Epithelial cell of proximal tubule (primary cell): ENCODE results near the gene NMS. TPM values are rescaled to one million over a fixed set of nuclear protein-coding genes. Genes with fewer than 3 reads are reported as not detected.
"Not testable (repeated sequence)": the region's sequence is repeated elsewhere in the genome, so short reads cannot be mapped to it uniquely, and the experiment has no call there.

Experiments
- DNase-seq: peaks from one replicate; pipeline ENCODE4 v3.0.0-alpha.2; 2011; ENCODE audit warnings: low read depth
- H3K4me3 ChIP-seq: 2 replicates; pipeline ENCODE4 v1.5.1; 2011; ENCODE audit warnings: low read depth, mild to moderate bottlenecking, low read length
- total RNA-seq: library from RNA; depleted of rRNA; stranded (reverse); fragments of >200 nt; gene quantifications from 2 replicates; pipeline ENCODE4 v1.2.3, GENCODE V29; 2015
- TF ChIP-seq, protein P1 (sequence below): conservative IDR thresholded peaks from 2 replicates; pipeline ENCODE4 v1.5.1; 2012; ENCODE audit warnings: low read depth, mild to moderate bottlenecking, low read length

NMS gene
- total RNA-seq, 1 donor from 2014 or later: not detected

- DNase-seq: no peak
- TF ChIP-seq, protein P1, sequence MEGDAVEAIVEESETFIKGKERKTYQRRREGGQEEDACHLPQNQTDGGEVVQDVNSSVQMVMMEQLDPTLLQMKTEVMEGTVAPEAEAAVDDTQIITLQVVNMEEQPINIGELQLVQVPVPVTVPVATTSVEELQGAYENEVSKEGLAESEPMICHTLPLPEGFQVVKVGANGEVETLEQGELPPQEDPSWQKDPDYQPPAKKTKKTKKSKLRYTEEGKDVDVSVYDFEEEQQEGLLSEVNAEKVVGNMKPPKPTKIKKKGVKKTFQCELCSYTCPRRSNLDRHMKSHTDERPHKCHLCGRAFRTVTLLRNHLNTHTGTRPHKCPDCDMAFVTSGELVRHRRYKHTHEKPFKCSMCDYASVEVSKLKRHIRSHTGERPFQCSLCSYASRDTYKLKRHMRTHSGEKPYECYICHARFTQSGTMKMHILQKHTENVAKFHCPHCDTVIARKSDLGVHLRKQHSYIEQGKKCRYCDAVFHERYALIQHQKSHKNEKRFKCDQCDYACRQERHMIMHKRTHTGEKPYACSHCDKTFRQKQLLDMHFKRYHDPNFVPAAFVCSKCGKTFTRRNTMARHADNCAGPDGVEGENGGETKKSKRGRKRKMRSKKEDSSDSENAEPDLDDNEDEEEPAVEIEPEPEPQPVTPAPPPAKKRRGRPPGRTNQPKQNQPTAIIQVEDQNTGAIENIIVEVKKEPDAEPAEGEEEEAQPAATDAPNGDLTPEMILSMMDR: no peak
Observed at GRCh38 chr2:100451734-100452133, 18.5 kb upstream of the NMS start.

GRCh38 chr2:100453853-100454252, 16.4 kb upstream of the NMS start:
- DNase-seq: no peak
- no peak overlapping the region for H3K4me3 ChIP-seq
- TF ChIP-seq, protein P1: no peak

More at GRCh38 chr2:100451734-100452133, 18.5 kb upstream of the NMS start:
- H3K4me3 ChIP-seq: no peak overlapping the region

- not testable (repeated sequence) for H3K4me3 ChIP-seq, DNase-seq
Observed at GRCh38 chr2:100456357-100456756, 13.9 kb upstream of the NMS start.

DNA sequence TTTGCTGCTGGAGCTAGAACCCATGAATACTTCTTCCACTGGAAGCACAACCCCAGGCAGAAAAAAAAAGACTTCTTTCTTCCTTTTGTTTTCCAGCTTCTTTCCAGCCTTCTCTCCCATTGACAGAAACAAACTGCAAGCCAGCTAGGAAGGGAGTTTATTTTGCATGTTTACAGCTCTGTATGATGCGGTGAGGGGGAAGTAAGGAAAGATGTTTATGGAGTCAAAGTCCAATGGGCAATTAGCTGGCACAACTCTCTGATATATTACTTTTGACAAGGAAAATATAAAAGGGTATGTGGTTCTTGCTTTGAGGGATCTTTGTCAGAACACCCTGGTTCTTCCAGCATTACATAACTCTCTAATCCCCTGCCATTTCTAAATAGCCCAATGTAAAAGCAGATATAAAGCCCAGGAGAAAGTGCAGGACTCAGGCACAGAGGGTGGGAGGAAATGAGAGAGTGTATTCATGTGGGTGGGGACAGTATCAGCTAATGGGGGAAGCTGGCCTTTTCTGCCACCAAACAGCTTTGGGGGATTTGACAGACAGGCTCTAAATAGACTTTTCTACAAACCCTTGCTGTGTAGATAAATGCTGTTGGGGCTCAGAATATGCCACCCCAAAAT, 9.3 kb upstream of the NMS start:
- H3K4me3 ChIP-seq: no peak overlapping the region
- TF ChIP-seq, protein P1: no peak
- DNase-seq: no peak

DNA sequence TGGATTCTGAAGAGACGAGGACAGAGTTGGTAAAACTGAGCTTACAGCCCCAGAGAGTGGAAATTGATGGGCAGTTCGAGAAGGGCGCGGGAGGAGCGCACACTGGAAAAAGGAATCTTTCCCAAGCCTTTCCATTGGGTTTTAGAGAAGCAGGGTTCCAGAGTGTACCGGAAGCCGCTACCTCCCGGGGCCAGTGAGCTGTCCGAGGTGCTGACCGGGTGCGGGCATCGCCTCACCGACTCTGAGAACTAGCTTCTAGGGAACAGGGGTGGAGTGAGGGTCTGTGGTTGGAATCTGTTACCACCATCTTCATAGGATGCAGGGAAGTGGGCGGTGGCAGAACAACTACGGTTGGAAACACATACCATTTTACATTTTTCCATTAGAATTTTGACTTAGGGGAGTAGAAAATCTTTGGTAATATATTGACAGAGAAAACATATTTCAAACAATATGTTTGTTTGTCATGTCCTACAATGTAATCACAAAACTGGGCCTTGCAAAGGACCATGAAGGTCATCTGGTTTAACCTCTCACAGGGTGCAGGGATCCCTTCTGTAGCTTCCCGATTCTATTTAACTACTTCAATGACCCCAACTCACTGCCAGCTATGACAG, 724 bp downstream of the NMS start:
- H3K4me3 ChIP-seq: no peak overlapping the region
- TF ChIP-seq, protein P1: no peak
- DNase-seq: no peak

DNA sequence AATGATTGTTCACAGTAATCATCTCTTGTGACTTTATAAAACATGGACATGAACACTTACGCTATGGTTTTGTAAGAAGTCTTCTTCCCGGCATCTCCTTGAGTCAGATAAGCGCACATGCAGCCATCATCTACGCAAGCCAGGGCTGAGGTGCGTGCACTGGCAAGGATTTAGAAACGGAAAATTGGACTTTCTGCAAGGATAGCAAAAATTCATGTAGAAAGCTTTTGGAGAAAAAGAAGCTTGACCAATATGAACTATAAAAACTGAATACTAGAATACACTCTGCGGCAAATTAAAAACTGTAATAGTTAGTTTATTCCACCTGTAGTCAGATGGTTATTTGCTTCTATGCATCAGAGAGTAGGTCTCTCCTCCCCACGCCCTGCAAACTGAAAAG, 6.3 kb downstream of the NMS start:
- no peak overlapping the region for H3K4me3 ChIP-seq
- TF ChIP-seq, protein P1: no peak
- no peak for DNase-seq

GRCh38 chr2:100482741-100483140, 12.5 kb downstream of the NMS start:
- no peak for DNase-seq
- TF ChIP-seq, protein P1: peak; percentile 50
- H3K4me3 ChIP-seq: no peak overlapping the region
